Measurements from ENCODE around the gene TRAPPC6A. TPM values are rescaled to one million over a fixed set of nuclear protein-coding genes. Genes with fewer than 3 reads are reported as not detected.

Gene TRAPPC6A
- total RNA-seq, 1 experiment from 2014 or later, result 26.9 TPM

GRCh38 chr19:45205810-45206209, 27.8 kb upstream of the TRAPPC6A start:
- no peak overlapping the region for H3K27ac ChIP-seq (ENCODE audit: low read depth, low read length)
- H3K4me1 ChIP-seq (ENCODE audit: control insufficient read depth in 1 of 2, insufficient read depth in 2 of 2, low read length in 2 of 2), result no peaks in the 10 kb centered on the region
- H3K4me3 ChIP-seq (replicated peaks in 1 of 2; ENCODE audit: low read depth in 1 of 2, low read length in 2 of 2), result no peak overlapping the region
- ATAC-seq, result no peak
- no peaks in the 10 kb centered on the region for H3K36me3 ChIP-seq (ENCODE audit: control insufficient read depth in 1 of 2, insufficient read depth in 2 of 2, low read length in 2 of 2)
- H4K20me1 ChIP-seq (ENCODE audit: insufficient read depth), result no peaks in the 10 kb centered on the region
- BruUV-seq (replicated peaks), result no TSS peak
- intact Hi-C loops (cut with micrococcal nuclease), result no loop called here
- TF ChIP-seq ZNF274 (IDR thresholded peaks at IDR 0.05; ENCODE audit: low read depth, low read length) (no peak), EZH2phosphoT487 (IDR thresholded peaks at IDR 0.05; ENCODE audit: borderline replicate concordance) (no peak), ZFX (IDR thresholded peaks at IDR 0.05) (no peak), SIN3A (IDR thresholded peaks at IDR 0.05; ENCODE audit: low read depth) (no peak), POLR2AphosphoS5 (IDR thresholded peaks at IDR 0.05; ENCODE audit: low read depth, low read length) (no peak), ELF1 (IDR thresholded peaks at IDR 0.05; ENCODE audit: borderline replicate concordance, low read depth) (no peak), POLR2A (IDR thresholded peaks at IDR 0.05; ENCODE audit: borderline replicate concordance, extremely low read depth, insufficient read depth, insufficient read length) (no peak), EZH2 (IDR thresholded peaks at IDR 0.05) (no peak)
- H3K9me2 ChIP-seq (ENCODE audit: insufficient read depth), result no peaks in the 10 kb centered on the region
- no peak for DNase-seq (ENCODE audit: low read depth, low spot score)
- ChIA-PET RAD21 (ENCODE audit: low non-redundant PET in 1 of 2, low total read pairs in 2 of 2, uncharacterized antibody in 2 of 2, unreplicated experiment in 2 of 2) (interaction anchor here (0.6 kb wide), 2 partner anchors 30 to 362 kb away, joined by 3 read pairs; no protein-coding TSS in a partner anchor), CTCF (no interaction called here), POLR2A (interaction anchor here (0.7 kb wide), 1 partner anchor 205 kb away, joined by 3 read pairs; no protein-coding TSS in a partner anchor)
- no peaks in the 10 kb centered on the region for H3K27me3 ChIP-seq (ENCODE audit: insufficient read depth, low read length)
- H3K79me2 ChIP-seq (ENCODE audit: insufficient read depth, low read length), result no peaks in the 10 kb centered on the region
- no peak overlapping the region for H2AFZ ChIP-seq (ENCODE audit: low read depth, low read length, poor library complexity, severe bottlenecking)
- no peak overlapping the region for H3K9ac ChIP-seq (ENCODE audit: low read length)
- H3K4me2 ChIP-seq (ENCODE audit: low read length), result no peak overlapping the region
- no peaks in the 10 kb centered on the region for H3K9me3 ChIP-seq (ENCODE audit: control insufficient read depth in 1 of 2, insufficient read depth in 1 of 2, low read depth in 1 of 2, low read length in 2 of 2)

- BruUV-seq (replicated peaks), result no TSS peak
- intact Hi-C loops (cut with micrococcal nuclease), result no loop called here
- TF ChIP-seq REST (IDR thresholded peaks at IDR 0.05; ENCODE audit: low read depth) (no peak), ATF3 (IDR thresholded peaks at IDR 0.05) (no peak), CEBPB (IDR thresholded peaks at IDR 0.05; ENCODE audit: low read depth) (no peak), ELF1 (IDR thresholded peaks at IDR 0.05; ENCODE audit: borderline replicate concordance, low read depth) (no peak), POLR2AphosphoS5 (IDR thresholded peaks at IDR 0.05; ENCODE audit: low read depth, low read length) (no peak), SP1 (IDR thresholded peaks at IDR 0.05; ENCODE audit: low read depth) (no peak), ZBTB33 (IDR thresholded peaks at IDR 0.05; ENCODE audit: extremely low read depth, insufficient replicate concordance, low read length) (no peak), SIN3A (IDR thresholded peaks at IDR 0.05; ENCODE audit: low read depth) (no peak), EZH2phosphoT487 (IDR thresholded peaks at IDR 0.05; ENCODE audit: borderline replicate concordance) (no peak), RAD21 (IDR thresholded peaks at IDR 0.05; ENCODE audit: low read depth) (no peak), EZH2 (IDR thresholded peaks at IDR 0.05) (no peak), JUND (IDR thresholded peaks at IDR 0.05) (no peak), SRF (IDR thresholded peaks at IDR 0.05; ENCODE audit: low read depth) (no peak), TCF7L2 (IDR thresholded peaks at IDR 0.05; ENCODE audit: borderline replicate concordance, extremely low read depth, insufficient read depth, insufficient read length) (no peak)
Observed at GRCh38 chr19:45202637-45203036, 24.6 kb upstream of the TRAPPC6A start.

More at GRCh38 chr19:45202637-45203036, 24.6 kb upstream of the TRAPPC6A start:
- POLR2A ChIA-PET, result no interaction called here
- ATAC-seq (no peak), DNase-seq (ENCODE audit: low read depth, low spot score) (no peak)
- no peaks in the 10 kb centered on the region for H3K9me3 ChIP-seq (ENCODE audit: control insufficient read depth in 1 of 2, insufficient read depth in 1 of 2, low read depth in 1 of 2, low read length in 2 of 2)
- H3K27ac ChIP-seq (ENCODE audit: low read depth, low read length), result no peak overlapping the region
- H3K4me1 ChIP-seq (ENCODE audit: control insufficient read depth in 1 of 2, insufficient read depth in 2 of 2, low read length in 2 of 2), result no peaks in the 10 kb centered on the region
- H4K20me1 ChIP-seq (ENCODE audit: insufficient read depth), result no peaks in the 10 kb centered on the region
- CTCF ChIA-PET, result no interaction called here
- H3K9me2 ChIP-seq (ENCODE audit: insufficient read depth), result no peaks in the 10 kb centered on the region
- no peak overlapping the region for H2AFZ ChIP-seq (ENCODE audit: low read depth, low read length, poor library complexity, severe bottlenecking)
- H3K79me2 ChIP-seq (ENCODE audit: insufficient read depth, low read length), result no peaks in the 10 kb centered on the region
- no peak overlapping the region for H3K4me3 ChIP-seq (replicated peaks in 1 of 2; ENCODE audit: low read depth in 1 of 2, low read length in 2 of 2)
- RAD21 ChIA-PET (ENCODE audit: low non-redundant PET in 1 of 2, low total read pairs in 2 of 2, uncharacterized antibody in 2 of 2, unreplicated experiment in 2 of 2), result no interaction called here
- H3K27me3 ChIP-seq (ENCODE audit: insufficient read depth, low read length), result no peaks in the 10 kb centered on the region
- H3K4me2 ChIP-seq (ENCODE audit: low read length), result no peak overlapping the region
- no peak overlapping the region for H3K9ac ChIP-seq (ENCODE audit: low read length)
- H3K36me3 ChIP-seq (ENCODE audit: control insufficient read depth in 1 of 2, insufficient read depth in 2 of 2, low read length in 2 of 2), result no peaks in the 10 kb centered on the region
